ENCODE data around the gene GRM8. TPM values are rescaled to one million over a fixed set of nuclear protein-coding genes. Genes with fewer than 3 reads are reported as not detected.

The GRM8 gene
- total RNA-seq, 1 experiment from 2014 or later: 1.8 TPM

DNA sequence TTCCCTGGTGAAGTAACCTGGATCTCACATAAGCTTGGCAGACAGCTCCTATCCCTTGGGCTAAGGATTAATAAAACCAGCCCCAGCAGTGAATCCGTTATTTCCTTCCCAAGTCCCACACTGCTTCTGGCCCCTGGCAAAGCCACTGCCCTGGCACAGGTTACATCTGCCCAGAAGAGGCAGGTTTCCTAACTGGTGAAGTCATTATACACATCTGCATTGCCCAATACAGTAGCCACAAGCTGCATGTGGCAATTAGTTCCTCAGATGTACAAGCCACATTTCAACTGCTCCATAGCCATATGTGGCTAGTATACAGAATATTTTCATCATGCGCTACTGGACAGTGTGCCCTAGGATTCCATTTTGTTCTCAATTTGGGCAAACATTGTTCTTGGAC lies 273.0 kb downstream of the GRM8 start:
- Histone ChIP-seq H3K23ac (ENCODE audit: insufficient read length, low read depth, low read length) (no peak overlapping the region), H4K91ac (ENCODE audit: insufficient read length, low read depth, low read length) (no peak overlapping the region), H3K4ac (ENCODE audit: low read depth, low read length) (no peak overlapping the region), H3K9me3 (ENCODE audit: control insufficient read depth, low read depth, low read length) (no peaks in the 10 kb centered on the region), H3T11ph (ENCODE audit: low read length) (no peak overlapping the region), H3K79me2 (ENCODE audit: insufficient read depth, low read length) (no peaks in the 10 kb centered on the region), H3K79me1 (ENCODE audit: insufficient read depth, low read depth, low read length, poor library complexity, severe bottlenecking) (no peaks in the 10 kb centered on the region), H4K8ac (replicated peaks; ENCODE audit: insufficient read length, low read depth, low read length) (no peak overlapping the region), H3K27ac (ENCODE audit: insufficient read length, low read depth, low read length) (no peak overlapping the region), H2AK5ac (ENCODE audit: insufficient read length, low read length) (no peak overlapping the region), H3K56ac (ENCODE audit: insufficient read length, low read depth, low read length) (no peak overlapping the region), H3K27me3 (ENCODE audit: insufficient read depth, low read length) (no peaks in the 10 kb centered on the region), H3K18ac (ENCODE audit: insufficient read length, low read depth, low read length) (no peak overlapping the region), H2BK20ac (ENCODE audit: low read depth, low read length, poor library complexity, severe bottlenecking) (no peak overlapping the region), H3K14ac (ENCODE audit: insufficient read depth, low read length) (no peak overlapping the region), H4K20me1 (ENCODE audit: control insufficient read depth, insufficient read depth, insufficient read length) (no peaks in the 10 kb centered on the region), H3K4me2 (ENCODE audit: insufficient read depth, insufficient read length, low read length) (no peak overlapping the region), H2BK12ac (ENCODE audit: insufficient read length, low read depth, low read length) (no peak overlapping the region), H2BK5ac (ENCODE audit: insufficient read length, low read length) (no peak overlapping the region), H2BK120ac (ENCODE audit: low read depth, low read length, poor library complexity, severe bottlenecking) (no peak overlapping the region), H3K9ac (ENCODE audit: extremely low read depth, insufficient read length, low read length) (no peak overlapping the region), H3K23me2 (ENCODE audit: insufficient read length, low read depth, low read length, poor library complexity, severe bottlenecking) (no peaks in the 10 kb centered on the region), H3K4me1 (ENCODE audit: insufficient read depth, low read length) (no peaks in the 10 kb centered on the region), H2BK15ac (ENCODE audit: low read depth, low read length) (no peak overlapping the region), H4K5ac (ENCODE audit: insufficient read length, low read depth, low read length) (no peak overlapping the region), H2AFZ (ENCODE audit: low read length) (no peak overlapping the region)
- TF ChIP-seq, protein P1, sequence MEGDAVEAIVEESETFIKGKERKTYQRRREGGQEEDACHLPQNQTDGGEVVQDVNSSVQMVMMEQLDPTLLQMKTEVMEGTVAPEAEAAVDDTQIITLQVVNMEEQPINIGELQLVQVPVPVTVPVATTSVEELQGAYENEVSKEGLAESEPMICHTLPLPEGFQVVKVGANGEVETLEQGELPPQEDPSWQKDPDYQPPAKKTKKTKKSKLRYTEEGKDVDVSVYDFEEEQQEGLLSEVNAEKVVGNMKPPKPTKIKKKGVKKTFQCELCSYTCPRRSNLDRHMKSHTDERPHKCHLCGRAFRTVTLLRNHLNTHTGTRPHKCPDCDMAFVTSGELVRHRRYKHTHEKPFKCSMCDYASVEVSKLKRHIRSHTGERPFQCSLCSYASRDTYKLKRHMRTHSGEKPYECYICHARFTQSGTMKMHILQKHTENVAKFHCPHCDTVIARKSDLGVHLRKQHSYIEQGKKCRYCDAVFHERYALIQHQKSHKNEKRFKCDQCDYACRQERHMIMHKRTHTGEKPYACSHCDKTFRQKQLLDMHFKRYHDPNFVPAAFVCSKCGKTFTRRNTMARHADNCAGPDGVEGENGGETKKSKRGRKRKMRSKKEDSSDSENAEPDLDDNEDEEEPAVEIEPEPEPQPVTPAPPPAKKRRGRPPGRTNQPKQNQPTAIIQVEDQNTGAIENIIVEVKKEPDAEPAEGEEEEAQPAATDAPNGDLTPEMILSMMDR (conservative IDR thresholded peaks at IDR 0.05): no peak
- Mint-ChIP-seq H3K27me3 (ENCODE audit: low read depth) (peaks cover 6% of the 10 kb centered on the region), H3K4me3 (no peak overlapping the region), H3K9me3 (no peaks in the 10 kb centered on the region), H3K27ac (peak overlapping the region in 1 of 3 experiments; percentile 20; a peak in 1 of 7 replicates), H3K36me3 (ENCODE audit: insufficient read depth in 1 of 3, low read depth in 3 of 3) (no peaks in the 10 kb centered on the region), H3K4me1 (peaks cover 3 to 6% of the 10 kb centered on the region in 2 experiments; a peak in 1 of 4 replicates)
- WGBS (ENCODE audit: extremely low coverage, insufficient read length, low lambda C conversion rate): no CpG with 5 or more reads among the region's 2 CpGs
- no peak for DNase-seq

All from H9 (cell line).